Amniotic epithelial cell (primary cell): ENCODE data around the gene LRRC15.
A peak's percentile ranks its signal among the peaks of the same experiment; 100 is the strongest.

Source experiments
- DNase-seq: peaks from one replicate; pipeline ENCODE4 v3.0.0-alpha.2; 2010; ENCODE audit warnings: low read depth

Gene LRRC15

GRCh38 chr3:194369522-194370279, at the start of gene LRRC15:
Gene LRRC15 (minus strand): TSS chr3:194369743. CDS start chr3:194361043, 8,700 bp downstream.
- DNase-seq, result peak; percentile 24

DNA sequence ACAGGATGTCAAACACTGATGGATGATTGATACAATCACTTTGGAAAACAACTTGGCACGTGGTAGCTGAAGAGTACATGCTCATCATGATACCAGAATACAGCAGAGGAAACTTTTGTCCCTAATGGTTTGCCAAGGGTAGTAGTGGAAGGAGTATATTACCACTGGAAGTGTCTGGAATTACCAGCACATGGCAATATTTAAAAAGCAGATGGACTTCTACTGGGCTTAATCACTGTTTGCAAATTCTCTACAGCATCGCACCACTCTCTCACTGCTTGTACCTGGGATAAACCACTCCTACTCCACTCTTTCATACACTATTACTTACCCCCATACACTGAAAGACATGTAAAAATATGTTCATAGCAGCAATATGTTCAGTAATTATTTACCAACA, 49.1 kb upstream of the LRRC15 start:
- no peak for DNase-seq

DNA sequence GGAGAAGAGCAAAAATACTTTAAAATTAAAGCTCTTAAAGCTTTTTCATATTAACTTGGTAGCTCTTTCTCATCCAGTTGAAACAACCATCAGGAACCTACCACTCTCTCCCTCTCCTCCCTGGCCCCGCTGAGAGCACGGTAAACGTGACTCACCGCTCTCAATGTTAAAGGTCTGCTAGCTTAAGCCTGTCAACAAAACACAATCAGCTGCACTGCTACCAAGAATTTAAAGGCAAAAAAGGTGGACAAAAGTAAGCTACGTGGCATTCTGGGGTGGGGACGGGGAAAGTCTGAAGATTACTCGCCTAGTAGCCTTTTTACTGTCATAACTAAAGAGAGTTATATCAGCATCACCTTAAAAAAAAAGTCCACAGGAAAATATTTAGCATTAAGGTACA, 37.9 kb upstream of the LRRC15 start:
- peak; percentile 71 for DNase-seq

- DNase-seq, result peak; percentile 21
These were observed 36.2 kb upstream of the LRRC15 start for GRCh38 chr3:194405766-194406165.

DNA sequence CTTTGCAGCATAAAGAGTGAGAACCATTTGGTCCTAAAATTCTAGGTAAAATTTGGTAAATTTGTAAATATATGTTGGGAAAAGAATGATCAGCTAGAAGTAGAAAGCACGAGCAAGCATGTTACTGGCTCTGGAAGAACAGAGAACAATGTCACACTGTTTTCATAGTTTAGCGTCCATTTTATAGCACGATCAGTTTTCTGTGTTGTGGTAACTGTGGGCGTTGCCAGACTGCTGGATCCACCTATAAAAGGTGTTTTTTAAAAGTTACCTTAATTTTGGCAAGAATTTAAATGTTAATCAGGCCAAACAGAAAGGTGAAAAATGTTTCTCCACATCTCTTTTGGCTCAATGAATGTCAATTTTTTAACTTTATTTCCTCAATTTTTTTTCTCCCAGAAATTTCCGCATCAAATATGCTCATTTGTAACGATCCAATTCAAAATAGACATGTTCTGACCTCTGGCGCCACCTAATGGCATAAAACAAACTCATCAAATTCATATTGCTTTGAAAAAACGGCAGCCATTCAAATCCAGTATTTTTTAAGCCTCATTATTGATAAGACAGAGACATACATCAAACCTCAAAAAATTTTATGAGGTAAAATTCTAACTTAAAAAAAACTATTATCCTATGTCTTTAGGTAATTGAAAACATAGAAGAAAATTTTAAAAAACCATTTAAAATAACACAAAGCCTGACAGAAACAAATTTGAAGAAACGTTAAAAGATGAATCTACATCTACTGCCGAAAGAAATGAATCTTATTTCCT, 35.0 kb upstream of the LRRC15 start:
- DNase-seq, result peak; percentile 56

DNA sequence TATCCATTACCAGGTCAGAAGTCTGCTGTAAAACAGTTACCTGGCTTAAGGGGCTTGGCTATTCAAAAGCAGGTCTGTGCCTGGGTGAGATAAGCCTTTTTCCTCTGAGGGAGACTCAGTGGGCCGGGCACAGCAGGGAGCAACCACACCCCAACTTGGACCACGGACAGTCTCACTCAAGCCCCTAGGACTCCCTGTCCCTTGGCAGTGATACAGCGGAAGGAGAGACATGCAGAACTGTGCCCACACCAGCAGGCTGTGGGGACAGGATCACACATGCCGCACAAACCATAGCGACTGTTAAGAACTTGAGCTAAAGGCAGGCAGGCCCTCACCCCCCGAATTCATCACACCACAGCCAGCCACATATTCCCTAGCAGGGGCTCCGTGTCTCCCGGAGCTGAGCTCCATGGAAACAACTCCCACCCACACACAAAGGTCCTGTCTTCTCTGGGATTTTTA, 32.4 kb upstream of the LRRC15 start:
- no peak for DNase-seq

- no peak for DNase-seq
These were observed 31.8 kb upstream of the LRRC15 start for GRCh38 chr3:194401346-194401745.

DNA sequence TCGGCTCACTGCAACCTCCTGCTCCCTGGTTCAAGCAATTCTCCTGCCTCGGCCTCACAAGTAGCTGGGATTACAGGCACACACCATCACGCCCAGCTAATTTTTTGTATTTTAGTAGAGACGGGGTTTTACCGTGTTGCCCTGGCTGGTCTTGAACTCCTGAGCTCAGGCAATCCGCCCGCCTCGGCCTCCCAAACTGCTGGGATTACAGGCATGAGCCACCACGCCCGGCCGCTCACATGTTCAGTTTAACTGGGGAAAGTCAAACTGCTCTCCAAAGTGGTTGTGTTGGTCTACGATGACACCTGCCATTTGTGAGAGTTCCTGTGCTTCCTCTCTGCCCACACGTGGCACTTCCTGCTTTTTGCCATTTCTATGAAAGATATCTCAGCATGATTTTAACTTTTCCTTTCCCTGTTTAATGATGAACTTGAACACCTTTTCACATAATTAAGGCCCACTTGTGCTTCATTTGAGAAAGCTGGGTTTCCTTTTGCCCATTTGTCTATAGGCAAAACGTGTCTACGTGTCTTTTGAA, 30.4 kb upstream of the LRRC15 start:
- no peak for DNase-seq

- DNase-seq, result no peak
These were observed 29.6 kb upstream of the LRRC15 start, which contains the start of gene GP5 for GRCh38 chr3:194399166-194399565. Gene GP5 (minus strand): TSS chr3:194399266. CDS start chr3:194398282, 984 bp downstream.

- no peak for DNase-seq
These were observed 28.3 kb upstream of the LRRC15 start for GRCh38 chr3:194397757-194398312.

DNA sequence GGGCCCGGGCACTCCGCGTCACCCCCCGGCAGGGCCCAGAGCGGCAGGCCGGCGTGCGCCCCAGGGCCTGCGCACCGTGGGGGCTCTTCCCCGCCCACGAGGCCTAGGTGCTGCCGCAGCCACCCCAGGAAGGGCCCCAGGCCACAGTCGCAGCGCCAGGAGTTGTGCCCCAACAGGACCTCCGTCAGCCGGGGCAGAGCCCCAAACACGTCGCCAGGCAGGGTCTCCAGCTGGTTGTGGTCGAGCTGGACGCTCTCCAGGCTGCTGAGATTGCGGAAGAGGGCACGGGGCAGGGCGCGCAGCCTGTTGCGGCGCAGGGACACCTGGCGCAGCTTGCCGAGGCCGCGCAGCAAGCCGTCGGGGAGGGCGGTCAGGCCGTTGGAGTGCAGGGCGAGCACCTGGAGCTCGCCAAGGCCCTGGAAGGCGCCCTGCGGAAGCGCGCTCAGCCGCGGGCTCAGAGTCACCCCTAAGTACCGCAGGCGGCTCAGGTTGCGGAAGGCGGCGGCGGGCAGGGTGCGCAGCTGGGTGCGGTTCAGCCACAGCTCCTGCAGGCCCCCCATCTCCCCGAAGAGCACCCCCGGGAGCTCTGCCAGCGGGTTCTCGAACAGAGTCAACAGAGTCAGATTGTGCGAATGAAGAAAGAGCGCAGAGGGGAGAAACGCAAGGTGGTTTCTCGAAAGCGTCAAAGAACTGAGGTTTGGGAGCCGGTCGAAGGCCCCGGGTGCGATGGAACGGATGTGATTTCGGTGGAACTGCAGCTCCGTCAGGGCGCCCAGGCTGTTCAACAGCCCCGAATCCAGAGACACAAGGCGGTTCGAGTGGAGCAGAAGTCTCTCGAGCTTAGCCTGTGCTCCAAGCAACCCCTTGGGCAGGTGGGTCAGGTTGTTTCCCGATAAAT, 27.6 kb upstream of the LRRC15 start:
- DNase-seq, result peak; percentile 27

DNA sequence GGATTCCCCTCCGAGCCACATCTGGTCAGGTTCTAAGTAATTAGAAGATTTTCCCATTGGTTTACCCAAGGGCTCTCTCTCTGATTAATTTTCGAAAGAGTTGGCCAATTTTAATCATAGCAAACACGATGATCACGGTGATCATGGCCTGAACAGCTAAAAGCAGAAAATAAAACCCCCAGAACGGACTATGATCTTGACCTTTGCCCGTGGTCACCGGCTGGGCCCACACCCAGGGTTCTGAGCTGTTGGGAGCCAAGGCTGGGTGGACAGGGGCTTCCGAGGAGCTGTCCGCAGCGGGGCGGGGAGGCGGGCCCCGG, 27.0 kb upstream of the LRRC15 start:
- DNase-seq, result no peak

- DNase-seq, result peak; percentile 46
These were observed 26.4 kb upstream of the LRRC15 start for GRCh38 chr3:194395778-194396538.

DNA sequence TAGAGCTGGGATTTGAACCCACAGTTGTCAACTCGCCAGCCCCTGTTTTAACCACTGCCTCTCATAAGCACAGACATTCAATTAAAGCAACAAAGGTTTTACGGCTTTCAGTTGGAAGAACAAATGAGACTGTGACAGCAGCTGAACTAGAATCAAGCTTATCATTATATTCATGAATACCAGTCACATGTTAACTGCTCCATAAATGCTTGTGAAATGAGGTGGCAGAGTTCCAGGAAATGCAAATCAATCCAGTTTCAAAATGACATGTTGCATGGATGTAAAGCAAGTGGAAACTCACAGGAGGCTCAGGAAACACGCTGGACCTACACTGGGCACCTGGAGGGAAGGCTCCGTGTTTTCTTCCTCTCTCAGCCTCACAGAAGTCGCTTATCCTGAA, 25.7 kb upstream of the LRRC15 start:
- peak; percentile 52 for DNase-seq

DNA sequence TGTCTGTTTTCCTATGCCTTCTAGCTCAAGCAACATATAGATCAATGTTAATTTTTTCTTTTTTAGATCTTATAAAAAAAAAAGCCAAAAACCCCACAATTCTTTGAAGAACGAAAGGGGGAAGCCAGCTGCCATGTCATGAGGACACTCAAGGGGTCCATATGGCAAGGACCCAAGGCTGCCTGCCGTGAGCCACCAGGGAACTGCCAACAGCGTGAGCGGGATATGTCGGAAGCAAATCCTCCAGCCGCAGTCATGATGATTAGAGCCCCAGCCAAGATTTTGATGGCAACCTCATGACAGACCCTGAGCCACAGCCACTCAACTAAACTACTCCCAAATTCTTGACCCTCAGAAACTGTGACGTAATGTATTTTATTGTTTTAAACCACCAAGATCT, 23.0 kb upstream of the LRRC15 start:
- DNase-seq, result no peak

DNA sequence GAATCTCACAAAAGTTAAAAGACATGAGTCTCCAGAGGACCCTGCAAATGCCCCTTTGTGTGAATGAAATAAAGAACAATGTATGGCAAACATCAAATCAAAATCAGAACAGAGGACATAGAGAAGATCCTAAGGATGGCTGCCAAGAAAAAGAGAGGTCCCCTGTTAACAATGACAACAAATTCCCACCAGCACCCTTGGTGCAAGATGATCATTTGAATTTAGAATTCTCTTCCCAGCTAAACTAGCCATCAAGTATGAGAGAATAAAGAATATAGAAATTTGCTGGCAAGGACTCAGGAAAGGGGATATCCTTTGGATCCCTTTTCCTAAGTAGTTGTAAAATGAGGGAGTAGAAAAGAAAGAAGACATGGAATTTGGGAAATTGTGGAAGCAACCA, 21.3 kb upstream of the LRRC15 start:
- DNase-seq, result no peak

DNA sequence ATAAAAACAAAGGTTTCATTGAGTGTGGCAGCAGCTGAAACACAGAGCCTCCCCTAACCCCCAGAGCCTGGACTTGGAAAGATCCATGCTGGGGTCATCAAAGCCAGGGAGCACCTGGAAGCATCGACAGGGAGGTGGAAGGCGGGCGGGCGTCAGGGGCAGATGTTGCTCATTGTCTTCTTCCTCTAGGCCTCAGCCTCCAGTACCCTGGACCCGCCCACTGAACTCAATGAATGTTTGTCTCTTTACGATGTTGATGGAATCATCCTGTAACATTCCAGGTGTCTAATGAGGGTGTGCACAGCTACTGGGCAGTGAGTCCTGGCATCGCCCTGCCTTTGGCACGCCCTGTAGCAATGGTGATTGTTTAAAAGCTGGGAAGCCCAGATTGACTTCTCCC, 19.7 kb upstream of the LRRC15 start:
- no peak for DNase-seq

GRCh38 chr3:194387926-194388418, 18.4 kb upstream of the LRRC15 start:
- no peak for DNase-seq

DNA sequence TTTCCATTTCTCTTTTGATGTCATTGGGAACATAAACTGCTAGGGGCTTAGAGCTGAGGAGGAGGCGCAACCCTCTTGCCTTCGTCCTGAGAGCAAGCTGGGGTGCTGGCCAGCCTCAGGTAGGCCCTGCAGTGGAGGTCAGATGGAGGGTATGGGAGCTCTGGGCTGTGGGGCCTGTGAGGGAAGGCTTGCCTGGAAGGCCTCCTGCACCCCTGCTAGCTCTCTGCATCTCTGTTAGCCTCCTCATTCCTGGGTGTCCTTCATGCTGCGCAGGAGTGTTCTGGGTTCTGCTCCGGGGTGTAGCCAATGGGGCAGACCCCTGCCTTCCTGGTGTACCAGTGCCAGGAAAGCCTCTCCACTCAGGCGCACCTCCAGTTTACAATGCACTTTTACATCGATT, 17.7 kb upstream of the LRRC15 start:
- no peak for DNase-seq

- DNase-seq, result no peak
These were observed 17.1 kb upstream of the LRRC15 start for GRCh38 chr3:194386648-194387047.

DNA sequence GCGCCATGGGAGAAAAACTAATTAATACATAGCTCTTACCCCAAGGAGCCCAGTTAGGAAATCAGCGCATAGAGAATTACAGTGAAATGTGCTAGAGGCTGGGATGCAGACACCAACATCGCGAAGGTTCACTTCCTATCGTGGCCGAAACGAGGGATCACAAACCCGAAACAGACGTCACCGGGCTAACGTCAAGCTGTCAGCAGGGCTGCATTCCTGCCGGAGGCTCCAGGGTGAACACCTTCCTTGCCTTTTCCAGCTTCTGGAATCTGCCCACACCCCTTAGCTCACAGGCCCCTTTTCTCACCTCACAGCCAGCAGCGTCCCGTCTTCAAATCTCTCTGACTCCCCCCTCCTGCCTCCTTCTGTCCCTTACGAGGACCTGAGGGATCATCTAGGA, 16.5 kb upstream of the LRRC15 start:
- no peak for DNase-seq
